Hindlimb muscle (tissue), 1 donor: ENCODE data around the gene RNGTT. TPM values are rescaled to one million over a fixed set of nuclear protein-coding genes. Genes with fewer than 3 reads are reported as not detected.

Experiments used
- DNase-seq: peaks from one replicate; pipeline ENCODE4 v3.0.0-alpha.2; 2013
- polyA plus RNA-seq: library from polyadenylated mRNA; unstranded; fragments of 120-200 nt; gene quantifications from one replicate; pipeline ENCODE4 v1.2.1, GENCODE V29; 2013; ENCODE audit not compliant: insufficient read length

The RNGTT gene
- polyA plus RNA-seq, 1 donor: 10.5 TPM

DNA sequence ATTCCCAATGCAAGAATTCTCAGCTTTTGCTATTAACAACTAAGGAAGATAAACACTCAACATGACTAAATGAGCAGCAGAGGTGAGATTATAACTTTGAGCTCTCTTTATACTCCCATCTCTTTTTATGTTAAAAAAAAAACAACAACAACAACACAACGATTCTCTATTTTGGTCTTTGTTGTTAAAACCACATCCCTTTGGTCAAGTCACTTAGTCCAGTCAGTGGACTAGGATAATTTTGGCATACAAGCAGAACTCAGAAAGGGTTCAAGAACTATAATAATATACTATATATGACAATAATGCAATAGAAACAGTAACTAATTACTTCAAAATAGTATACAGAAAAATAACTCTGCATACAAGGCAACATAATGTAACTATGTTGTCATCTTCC, 312.4 kb downstream of the RNGTT start:
- no peak for DNase-seq

DNA sequence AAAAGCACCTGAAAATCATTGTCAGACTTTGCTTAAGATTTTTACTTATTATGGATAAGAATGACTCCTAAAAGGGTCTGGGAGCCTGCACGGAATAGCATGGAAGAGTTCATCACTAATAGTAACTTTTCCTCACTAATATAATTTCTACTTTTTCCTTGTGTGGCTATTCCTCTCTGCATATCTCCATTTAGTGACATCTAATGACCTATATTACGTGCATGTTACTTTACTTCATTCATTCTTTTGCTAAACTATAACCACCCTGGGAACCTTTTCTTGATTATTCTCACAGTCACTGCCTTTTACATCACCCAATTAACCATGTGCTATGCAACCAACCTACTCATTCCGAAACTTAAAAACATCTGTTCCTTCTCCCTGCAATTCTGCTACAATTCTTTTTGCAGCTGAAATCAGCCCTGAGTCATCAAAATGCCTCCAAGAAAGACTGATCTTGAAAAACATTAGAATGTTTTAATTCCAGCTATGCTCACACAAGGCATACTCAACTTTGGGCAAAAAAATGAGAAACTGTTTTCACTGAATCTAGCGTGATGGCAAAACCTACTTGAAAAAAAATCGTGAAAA, 313.3 kb downstream of the RNGTT start:
- no peak for DNase-seq

DNA sequence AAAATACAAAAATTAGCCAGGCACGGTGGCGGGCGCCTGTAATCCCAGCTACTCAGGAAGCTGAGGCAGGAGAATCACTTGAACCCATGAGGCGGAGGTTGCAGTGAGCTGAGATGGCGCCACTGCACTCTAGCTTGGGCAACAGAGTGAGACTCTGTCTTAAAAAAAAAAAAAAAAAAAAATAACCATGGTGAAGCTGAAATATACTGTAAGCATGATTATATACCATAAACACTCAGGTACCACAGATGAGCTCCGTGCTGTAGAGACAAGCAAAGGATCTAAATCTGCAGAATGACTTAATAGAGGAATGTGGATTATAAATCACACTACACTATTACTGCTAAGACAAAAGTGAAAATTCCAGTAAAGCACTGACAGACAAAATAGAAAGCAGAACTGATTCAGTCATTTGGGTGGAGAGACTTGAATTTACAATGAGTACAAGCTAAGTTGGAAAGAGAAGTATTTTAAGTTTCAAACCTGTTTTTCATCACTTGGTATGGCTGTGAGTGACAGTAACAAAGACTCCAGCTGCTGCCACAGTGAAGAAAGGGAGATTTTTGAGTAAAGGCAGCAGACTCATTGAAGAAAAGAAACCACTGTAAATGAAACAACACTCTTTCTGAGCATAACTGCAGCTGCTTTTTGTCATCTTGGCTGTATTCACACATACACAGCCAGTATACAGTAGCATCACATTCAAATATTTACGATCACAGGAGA, 322.1 kb downstream of the RNGTT start:
- DNase-seq: peak; percentile 5

DNA sequence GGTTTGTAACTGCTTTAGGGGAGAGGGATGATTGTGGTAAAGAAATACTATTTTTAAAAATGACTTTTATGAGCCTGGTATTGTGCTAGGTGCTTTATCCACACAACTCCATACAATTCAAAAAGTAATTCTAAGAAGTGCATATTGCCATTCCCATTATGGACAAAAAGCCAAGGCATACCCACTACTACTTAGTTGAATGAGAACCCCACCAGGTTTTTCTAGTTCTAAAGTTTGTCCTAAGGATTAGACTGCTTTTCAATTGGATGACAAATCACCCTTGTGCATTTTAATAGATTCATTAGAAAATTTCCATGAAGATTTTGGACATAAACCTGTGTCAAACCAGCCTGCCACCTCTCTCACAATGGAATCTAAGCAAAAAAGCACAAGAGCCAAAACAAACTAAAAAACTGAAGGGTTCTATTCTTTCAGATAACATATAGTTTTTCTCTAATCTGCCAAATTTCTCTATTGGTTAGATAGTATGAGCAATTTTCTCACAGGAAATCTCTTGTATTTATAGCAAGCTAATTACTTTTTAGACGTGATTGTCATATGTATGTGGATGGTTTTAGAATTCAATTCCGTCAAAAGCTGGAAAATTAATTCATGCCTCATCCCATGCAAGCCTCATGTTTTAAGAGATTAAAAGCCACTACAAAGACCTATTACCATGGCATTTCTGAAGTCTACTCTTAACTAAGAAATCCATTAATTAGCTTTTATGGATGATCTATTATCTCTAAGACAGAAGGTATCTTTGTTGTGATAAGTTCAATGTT, 325.5 kb downstream of the RNGTT start:
- no peak for DNase-seq

DNA sequence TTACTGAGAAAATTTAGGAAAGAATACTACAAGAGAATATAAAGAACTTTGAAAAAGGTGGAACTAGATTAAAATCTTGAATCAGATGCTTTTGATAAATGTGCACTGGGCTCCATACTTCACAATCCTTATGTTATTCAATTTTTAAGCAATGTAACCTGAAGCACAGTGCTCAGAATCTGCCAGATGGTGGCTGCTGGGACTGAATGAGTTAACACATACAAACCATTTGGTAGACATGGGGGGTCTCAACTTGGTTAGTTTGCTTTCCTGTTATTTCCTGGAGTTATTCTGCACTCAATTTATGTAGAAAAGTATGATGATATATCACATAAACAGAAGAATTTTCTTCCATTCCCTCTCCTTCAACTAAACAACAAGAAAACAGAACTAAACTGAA, 326.5 kb downstream of the RNGTT start:
- DNase-seq: no peak

DNA sequence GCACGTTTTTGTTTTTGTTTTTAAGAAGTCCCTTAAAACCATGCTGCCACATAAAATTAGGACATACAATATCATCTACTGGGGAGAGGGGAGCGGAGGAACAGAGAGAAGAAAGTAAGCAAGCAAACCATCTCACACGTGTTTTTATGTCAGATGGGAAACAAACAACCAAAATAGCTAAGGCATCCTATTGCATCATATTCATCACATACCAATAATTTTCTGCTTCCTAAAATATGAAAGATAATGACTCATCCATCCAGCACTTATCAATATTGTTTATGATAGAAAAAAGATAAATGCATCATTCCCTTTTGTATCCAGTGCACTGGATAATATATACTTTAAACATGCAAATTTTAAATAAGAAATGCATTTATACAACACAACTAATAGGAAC, 329.6 kb downstream of the RNGTT start:
- no peak for DNase-seq

DNA sequence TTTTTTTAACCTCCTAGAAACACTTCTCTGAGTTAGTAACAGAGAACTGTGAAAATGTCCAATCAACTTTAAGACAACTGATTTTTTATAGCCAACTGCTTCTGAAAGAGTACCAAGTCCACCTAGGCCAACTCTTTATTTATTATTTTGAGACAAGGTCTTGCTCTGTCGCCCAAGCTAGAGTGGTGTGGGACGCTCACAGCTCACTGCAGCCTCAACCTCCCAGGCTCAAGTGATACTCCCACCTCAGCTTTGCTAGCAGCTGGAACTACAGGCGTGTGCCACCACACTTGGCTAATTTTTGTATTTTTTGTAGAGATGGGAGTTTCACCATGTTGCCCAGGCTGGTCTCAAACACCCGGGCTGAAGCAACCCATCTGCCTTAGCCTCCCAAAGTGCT, 331.6 kb downstream of the RNGTT start:
- no peak for DNase-seq

DNA sequence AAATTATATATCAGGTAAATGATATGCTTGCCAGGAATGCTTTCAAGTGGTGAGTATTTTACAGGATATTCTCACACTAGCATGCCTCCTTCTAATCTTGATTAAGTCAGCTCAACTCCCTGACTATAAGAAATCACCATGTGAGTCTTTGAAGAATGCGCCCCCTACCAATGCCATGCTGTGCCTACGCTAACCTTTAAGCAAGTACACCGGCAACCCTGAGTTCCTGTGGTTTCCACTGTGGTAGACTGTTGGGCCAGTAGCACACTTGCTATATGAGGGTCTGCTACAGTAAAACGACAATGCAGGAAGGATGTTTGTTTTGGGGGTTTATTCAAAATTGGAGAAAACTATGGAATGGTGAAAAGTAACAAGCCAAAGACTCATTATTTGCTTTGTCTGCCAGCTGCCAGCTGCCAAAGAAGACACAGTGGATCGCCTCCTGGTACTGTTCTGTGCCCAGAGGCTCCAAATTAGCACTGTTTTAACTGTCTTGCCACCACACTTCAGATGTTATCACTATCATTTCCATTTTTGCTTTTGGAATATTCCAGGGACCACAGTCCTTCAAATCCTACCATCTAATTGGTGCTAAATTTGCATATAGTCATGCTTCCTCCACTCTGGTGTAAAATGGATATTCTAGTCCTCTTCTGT, 333.5 kb downstream of the RNGTT start:
- no peak for DNase-seq

DNA sequence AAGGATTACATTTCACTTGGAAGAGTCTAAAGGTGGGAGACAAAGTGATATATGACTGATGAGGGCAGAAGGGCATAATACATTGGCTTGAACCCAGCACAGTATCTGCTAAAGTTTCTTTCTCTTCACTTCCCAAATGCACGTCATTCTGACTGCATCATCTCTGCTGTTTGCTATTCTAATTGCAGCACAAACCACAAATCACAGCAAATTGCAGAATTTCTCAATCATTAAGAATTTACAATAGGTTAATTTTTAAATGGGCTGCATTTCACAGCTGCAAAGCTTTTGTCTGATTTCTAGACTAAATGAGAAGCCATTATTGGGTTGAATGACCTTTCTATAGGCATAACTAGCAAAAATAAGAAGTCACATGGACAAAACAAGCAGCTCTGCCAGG, 337.0 kb downstream of the RNGTT start:
- no peak for DNase-seq

DNA sequence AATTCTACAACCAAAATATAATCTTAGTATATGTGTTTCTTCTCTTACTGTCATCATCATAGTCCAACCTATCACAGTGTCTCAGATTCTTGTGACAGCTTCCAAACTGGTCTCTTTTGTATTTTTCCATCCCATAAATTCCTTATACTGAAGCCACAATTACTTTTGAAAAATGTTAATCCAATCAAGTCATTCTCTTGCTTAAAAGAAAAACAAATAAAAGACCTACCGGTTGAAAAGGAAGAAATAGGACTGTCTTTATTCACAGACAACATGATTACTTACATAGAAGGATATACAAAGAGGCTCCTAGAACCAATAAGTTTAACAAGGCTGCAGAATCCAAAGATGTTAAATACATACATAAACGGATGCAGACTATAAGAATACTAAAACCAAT, 339.9 kb downstream of the RNGTT start:
- no peak for DNase-seq

DNA sequence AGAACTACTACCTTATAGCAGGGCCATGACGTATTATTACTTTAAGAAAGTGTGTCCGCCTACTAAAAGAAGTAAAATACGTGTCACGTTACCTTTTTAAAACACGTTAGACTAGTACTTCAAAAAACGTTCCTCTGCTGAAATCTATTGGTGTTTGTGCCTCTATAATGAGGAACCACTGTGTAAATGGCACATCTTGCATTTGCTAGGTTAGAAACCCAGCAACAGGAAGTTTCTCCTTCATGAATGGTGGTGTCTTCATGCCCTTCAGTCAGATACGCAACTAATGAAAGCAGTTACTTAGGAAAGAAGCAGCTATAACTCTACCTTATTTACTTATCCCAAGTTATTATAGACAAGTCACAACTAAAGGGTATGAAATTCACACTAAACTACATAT, 343.5 kb downstream of the RNGTT start:
- no peak for DNase-seq

DNA sequence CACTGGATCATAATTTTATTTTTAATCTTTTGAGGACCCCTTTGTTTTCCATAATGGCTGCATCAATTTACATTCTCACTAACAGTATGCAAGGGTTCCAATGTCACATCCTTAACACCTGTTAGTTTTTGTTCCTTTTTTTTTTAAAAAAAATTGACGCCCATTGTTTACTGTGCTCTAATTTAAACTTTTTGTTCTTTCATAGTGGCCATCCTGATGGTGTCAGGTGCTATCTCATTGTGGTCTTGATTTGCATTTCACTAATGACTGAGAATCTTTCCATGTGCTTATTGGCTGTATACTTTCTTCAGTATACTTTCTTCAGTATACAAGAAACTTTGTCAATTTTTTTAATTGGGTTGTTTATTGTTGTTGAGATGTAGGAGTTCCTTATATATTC, 347.0 kb downstream of the RNGTT start:
- DNase-seq: no peak

DNA sequence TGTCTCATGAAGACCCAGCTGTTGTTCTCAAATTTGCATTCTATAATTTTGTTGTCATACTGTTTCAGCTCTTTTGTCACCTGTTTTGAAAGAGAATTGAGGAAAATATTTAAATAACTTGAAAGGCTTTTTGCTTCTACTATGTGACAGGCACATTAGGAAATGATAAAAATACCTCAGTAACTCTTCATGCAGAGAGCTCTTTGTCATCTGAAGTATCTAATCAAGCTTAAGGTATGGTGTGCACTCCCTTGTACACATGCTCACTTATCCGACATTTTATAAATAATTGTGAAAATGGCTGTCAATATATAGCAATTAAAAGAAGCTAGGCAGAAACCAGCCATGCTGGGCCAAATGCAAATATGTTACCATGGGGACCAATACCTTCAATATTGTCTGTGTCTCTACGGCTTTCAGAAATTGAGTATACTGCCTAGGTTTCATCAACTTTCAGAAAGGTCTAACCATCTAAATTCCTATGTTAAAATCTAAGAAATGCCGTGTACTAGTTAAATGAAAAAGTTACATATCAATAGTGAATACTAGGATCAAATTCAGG, 349.0 kb downstream of the RNGTT start:
- DNase-seq: no peak

DNA sequence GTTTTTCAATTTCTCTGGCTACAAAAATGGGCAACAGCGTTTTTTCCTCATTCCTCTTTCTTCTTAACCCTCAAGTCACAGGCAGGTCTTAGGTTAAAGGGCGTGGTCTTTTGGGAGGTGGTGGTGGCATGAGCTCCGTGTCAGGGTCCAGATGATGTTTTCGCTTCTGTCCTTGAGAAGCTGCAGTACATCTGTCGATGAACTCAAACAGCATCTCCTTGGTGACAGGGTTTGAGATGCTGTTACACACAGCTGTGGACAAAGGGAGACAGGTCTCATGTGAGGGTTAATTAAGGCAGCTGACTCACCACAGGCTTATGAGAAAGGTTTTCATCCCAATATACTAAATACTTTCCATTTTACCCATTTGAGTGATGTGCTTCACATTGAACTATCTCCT, 350.8 kb downstream of the RNGTT start:
- no peak for DNase-seq

DNA sequence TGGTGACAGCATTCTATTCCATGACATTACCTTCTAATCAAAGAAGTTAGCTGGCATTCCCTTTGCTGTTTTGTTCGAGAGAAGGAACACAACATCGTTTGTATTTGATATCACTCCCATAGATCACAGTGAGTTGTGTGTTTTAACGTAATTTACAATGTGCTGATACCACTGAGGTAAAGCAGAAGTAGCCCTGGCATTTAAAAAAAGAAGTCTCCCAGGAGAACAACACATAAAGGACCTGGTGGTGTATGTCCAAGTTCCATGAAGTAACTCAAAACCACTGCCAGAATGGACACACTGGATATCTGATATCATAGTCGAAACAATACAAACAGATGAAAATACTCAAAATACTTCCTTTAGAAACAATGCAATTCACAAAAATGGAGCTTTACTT, 351.7 kb downstream of the RNGTT start:
- no peak for DNase-seq

DNA sequence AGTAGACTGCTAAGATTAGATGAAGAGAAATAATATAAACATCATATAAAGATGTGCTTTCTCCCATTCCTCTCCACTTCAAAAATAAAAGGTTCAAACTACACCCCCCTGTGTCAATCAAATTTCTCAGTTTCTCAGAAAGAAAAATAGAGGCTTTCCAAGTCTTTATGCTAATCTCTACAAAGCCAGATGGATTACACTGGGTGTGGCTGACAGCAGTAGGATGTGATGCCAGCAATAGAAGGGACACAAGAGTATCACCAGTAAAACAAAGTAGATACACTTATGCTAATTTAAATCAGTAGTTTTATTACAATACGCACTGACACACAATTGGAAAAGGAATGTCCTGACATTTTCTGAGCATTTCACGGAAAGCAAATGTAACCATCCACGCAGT, 353.4 kb downstream of the RNGTT start:
- DNase-seq: no peak

DNA sequence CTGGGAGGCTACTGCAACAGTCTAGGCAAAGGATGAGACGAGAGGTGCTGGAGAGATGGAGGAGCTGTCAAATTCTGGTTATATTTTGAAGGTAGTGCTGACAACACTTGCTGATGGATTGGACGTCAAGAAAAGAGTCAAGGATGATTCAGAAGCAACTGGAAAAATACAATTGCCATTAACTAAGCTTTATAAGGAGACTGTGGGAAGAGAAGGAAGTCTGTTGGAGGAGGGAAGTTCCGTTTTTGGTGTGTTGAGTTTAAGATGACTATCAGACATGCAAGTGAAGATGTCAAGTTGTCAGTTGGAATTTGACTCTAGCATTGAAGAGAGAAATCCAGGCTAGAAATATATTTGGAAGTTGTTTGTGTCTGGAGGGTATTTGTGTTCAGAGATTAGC, 358.1 kb downstream of the RNGTT start:
- no peak for DNase-seq

DNA sequence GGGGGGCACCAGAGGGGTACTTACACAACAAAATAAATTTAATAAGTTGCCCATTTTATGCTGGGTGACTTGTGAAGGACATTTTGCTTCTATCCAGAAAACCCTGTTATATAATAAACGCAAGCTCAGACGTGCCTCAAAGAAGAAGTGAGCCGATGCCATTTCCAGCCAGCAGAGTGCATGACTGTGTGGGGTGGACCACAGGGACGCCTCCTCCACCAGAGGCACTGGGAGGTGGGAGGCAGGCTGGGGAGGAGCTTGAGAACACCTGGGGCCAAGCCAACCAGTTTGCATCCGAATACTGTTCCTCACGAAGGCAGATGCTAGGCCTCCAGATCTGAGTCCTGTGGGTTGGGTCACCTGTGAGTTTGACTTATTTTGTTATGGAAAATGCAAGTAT, 363.8 kb downstream of the RNGTT start:
- DNase-seq: no peak

DNA sequence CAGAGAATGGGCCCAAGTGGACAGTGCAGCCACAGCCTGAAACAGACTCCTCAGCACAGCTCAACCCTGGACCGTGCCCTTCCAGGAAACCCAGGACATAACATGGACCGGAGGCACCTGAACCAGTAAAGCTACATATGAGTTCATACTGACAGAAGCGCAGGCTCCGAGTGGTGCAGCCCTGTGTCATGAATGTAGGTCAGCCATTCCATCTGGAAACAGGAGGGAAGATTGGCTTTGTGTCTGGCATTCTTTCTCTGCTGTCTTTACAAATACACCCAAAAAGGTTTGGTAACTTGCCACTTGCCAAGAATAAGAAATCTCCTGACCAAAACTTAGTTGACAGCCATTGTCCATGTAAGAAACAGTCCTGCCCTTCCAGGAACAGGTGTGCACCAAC, 366.6 kb downstream of the RNGTT start:
- DNase-seq: no peak

DNA sequence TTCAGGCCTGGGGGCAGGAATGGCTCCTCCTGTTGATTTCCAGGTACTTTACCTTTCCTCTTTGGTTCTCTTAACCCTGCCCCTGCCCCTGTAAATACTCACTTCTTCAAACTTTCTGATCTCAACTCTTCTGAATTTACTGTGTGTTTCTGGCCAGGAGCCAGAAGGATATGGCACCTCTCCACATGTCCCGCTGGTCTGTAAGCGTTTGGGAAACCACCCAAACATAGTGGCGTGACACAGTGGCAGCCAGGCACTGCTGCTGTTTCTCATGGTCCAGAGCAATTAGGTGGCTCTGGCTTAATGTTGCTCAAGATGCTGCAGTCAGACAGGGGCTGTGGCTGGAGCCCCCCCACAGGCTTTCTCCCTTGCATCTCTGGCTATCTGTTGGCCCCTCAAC, 374.5 kb downstream of the RNGTT start:
- DNase-seq: no peak

DNA sequence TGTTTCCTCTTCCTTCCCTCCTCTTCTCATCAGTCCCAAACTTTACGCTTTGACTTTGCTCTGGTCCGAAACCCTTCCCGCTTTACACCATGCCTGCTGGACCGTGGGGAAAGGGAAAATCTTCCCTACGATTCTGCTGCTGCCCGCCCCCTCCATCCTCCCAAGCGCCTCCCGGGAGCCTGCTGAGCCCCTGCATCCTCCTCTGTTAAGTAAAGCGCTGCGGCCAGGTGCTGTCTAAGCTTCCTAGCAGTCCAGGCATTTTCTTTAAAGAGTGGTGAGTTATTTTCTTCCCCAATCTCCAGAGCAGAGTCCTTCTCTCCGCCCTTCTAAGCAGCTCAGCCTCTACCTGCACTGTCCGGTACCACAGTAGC, 376.3 kb downstream of the RNGTT start:
- no peak for DNase-seq

DNA sequence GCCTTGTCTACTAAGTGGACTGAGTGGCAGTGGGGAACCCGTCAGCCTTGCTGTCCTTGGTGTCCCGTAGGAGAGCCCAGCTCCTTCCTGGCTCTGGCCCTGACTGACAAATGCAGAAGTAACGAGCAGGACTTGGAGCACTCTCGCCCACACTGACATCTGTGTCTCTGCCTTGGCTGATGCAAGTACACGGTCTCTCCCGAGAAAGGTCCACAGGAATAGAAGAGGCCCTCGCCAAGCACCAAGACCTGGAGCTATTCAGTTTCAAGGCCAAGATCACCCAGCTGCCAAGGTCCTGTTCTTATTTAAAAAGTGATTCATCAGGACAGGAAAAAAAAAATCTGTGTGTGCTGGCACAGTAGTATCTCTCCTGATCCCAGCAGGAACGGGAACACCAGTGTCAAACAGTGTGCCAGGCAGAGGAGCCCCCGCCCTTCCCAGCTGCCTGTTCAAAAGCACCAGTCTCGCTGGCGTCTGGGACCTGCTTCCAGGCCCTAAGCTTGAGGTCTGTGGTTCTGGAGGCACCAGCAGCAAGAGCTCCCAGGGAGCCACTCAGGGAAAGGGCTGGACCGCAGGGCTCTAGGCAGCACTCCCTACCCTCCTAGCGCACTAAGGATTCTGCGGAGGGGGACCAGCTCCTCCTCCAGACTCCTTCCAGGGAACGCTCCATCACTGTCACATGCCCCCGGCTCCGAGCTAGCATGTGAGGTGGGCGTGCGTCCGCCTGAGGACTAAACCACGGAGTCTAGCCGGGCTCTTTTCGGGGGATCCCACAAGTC, 376.9 kb downstream of the RNGTT start:
- DNase-seq: peak; percentile 8
